CD1c-positive myeloid dendritic cell (primary cell): ENCODE results near the gene BAX.

ENCODE experiments used
- DNase-seq: peaks from one replicate; pipeline ENCODE4 v3.0.0-alpha.2; 2016; ENCODE audit errors: extremely low spot score

Gene BAX

GRCh38 chr19:48962029-48962848 is 7.6 kb downstream of the BAX start:
- peak; percentile 84 for DNase-seq

GRCh38 chr19:48962849-48963165 is 8.1 kb downstream of the BAX start:
- no peak for DNase-seq

- peak; percentile 56 for DNase-seq
These were observed 8.9 kb downstream of the BAX start for GRCh38 chr19:48963371-48964204.

GRCh38 chr19:48964205-48965039 is 9.7 kb downstream of the BAX start:
- DNase-seq: no peak

- DNase-seq: peak; percentile 98
These were observed 10.5 kb downstream of the BAX start, which contains the start of gene FTL for GRCh38 chr19:48965040-48965805. Gene FTL, plus strand, starts transcription at chr19:48965309. Its CDS starts 199 bp downstream, at chr19:48965508.

GRCh38 chr19:48965806-48966540 is 11.3 kb downstream of the BAX start:
- peak; percentile 91 for DNase-seq

- DNase-seq: peak; percentile 59
These were observed 12.1 kb downstream of the BAX start for GRCh38 chr19:48966541-48967345.

- DNase-seq: peak; percentile 96
These were observed 12.9 kb downstream of the BAX start for GRCh38 chr19:48967346-48968178.

- DNase-seq: no peak
These were observed 13.5 kb downstream of the BAX start for GRCh38 chr19:48968179-48968661.

- DNase-seq: no peak
These were observed 14.1 kb downstream of the BAX start for GRCh38 chr19:48968813-48969218.

- DNase-seq: peak; percentile 52
These were observed 14.8 kb downstream of the BAX start for GRCh38 chr19:48969276-48970138.

GRCh38 chr19:48970139-48970766 is 15.6 kb downstream of the BAX start:
- DNase-seq: no peak

- DNase-seq: peak; percentile 94
These were observed 16.3 kb downstream of the BAX start for GRCh38 chr19:48970923-48971395.

- no peak for DNase-seq
These were observed 21.5 kb downstream of the BAX start for GRCh38 chr19:48975947-48976847.

GRCh38 chr19:48977061-48977460 is 22.4 kb downstream of the BAX start:
- no peak for DNase-seq

- DNase-seq: no peak
These were observed 27.6 kb downstream of the BAX start for GRCh38 chr19:48982280-48982679.
